K562 (cell line): ENCODE results near the gene PTPRT. TPM values are rescaled to one million over a fixed set of nuclear protein-coding genes. Genes with fewer than 3 reads are reported as not detected.

Experiments
- ATAC-seq: fragments of 200-7000 bp; cut with Tn5 transposase; 3 replicates; pipeline ENCODE4 v1.9.1; 2020; ENCODE audit warnings: moderate library complexity
- BruUV-seq: library from RNA; stranded (reverse); fragments of 400-500 nt; replicated peaks from 2 replicates; lab custom pipeline; 2021; lab: Mats Ljungman, UMichigan
- CTCF ChIA-PET: fragments of 300-600 bp; formaldehyde crosslinking; extraction: SDS; loops from one replicate; lab custom pipeline; 2021; ENCODE audit warnings: low intra/inter-chr PET ratio; lab: Yijun Ruan, JAX
- POLR2A ChIA-PET: fragments of 300-600, 350-650 bp; sonication (Branson Sonifier 250); formaldehyde crosslinking; extraction: SDS; loops from one replicate; lab custom pipeline; 2021; ENCODE audit warnings: antibody characterized with exemption, inconsistent platforms; lab: Yijun Ruan, JAX
- DNase-seq, 4 experiments: peaks; one replicate each; pipeline versions ENCODE4 v3.0.0 to v3.0.0-alpha.2; 2011 to 2018; ENCODE audit warnings: low spot score in 3 of 4, mixed read lengths in 3 of 4; ENCODE audit errors: extremely low read depth in 1 of 4
- FAIRE-seq: peaks from 2 replicates; lab custom pipeline; 2011; peaks lifted over from hg19 to GRCh38; lab: Jason Lieb, UNC
- H2AFZ ChIP-seq: 2 replicates; pipeline ENCODE4 v1.6.0; 2011; ENCODE audit warnings: low read depth, low read length, control low read depth, inconsistent platforms
- H3K27ac ChIP-seq: fragments of 200-600 bp; 3 replicates; pipeline ENCODE4 v1.8.0; 2011; ENCODE audit warnings: low read depth, mild to moderate bottlenecking, control low read depth, inconsistent platforms, low read length, moderate library complexity, mixed read lengths; ENCODE audit errors: extremely low read depth
- H3K27me3 ChIP-seq, 2 experiments: fragments of 300-600 bp in 1 of 2; 2 replicates in 1 of 2; 3 replicates in 1 of 2; pipeline versions ENCODE4 v1.6.0 to v1.8.0; 2011; ENCODE audit warnings: inconsistent platforms in 2 of 2, low read length in 2 of 2, mild to moderate bottlenecking in 1 of 2, mixed read lengths in 1 of 2, moderate library complexity in 1 of 2; ENCODE audit not compliant: control insufficient read depth in 2 of 2, insufficient read depth in 2 of 2
- H3K36me3 ChIP-seq: fragments of 300-600 bp; 3 replicates; pipeline ENCODE4 v1.8.0; 2011; ENCODE audit warnings: mild to moderate bottlenecking, low read length, inconsistent platforms; ENCODE audit not compliant: control insufficient read depth, insufficient read depth
- H3K4me1 ChIP-seq, 2 experiments: fragments of 200-600 bp in 1 of 2; replicated peaks in 1 of 2; 2 replicates in 1 of 2; 3 replicates in 1 of 2; pipeline versions ENCODE4 v1.5.1 to v1.8.0; 2011; ENCODE audit warnings: inconsistent platforms in 2 of 2, low read length in 2 of 2, mild to moderate bottlenecking in 1 of 2, mixed read lengths in 1 of 2, moderate library complexity in 1 of 2; ENCODE audit not compliant: control insufficient read depth in 2 of 2, insufficient read depth in 2 of 2
- H3K4me2 ChIP-seq: 2 replicates; pipeline ENCODE4 v1.6.1; 2011; ENCODE audit warnings: low read length, control low read depth, inconsistent platforms, mixed read lengths; ENCODE audit not compliant: insufficient read depth
- H3K4me3 ChIP-seq: fragments of 200-600 bp; sonication (generic), shearing (Covaris generic); 2 replicates; pipeline ENCODE4 v1.5.1; 2016; ENCODE audit warnings: control low read depth, inconsistent platforms
- H3K79me2 ChIP-seq: fragments of 200-600 bp; 3 replicates; pipeline ENCODE4 v1.8.0; 2011; ENCODE audit warnings: low read length, inconsistent platforms; ENCODE audit not compliant: control insufficient read depth, insufficient read depth
- H3K9ac ChIP-seq, 2 experiments: 2 replicates each; pipeline versions ENCODE4 v1.6.0 to v1.6.1; 2011; ENCODE audit warnings: low read depth in 2 of 2, low read length in 2 of 2, control low read depth in 1 of 2, inconsistent platforms in 1 of 2, mild to moderate bottlenecking in 1 of 2, mixed read lengths in 1 of 2; ENCODE audit not compliant: insufficient read depth in 1 of 2
- H3K9me1 ChIP-seq: one replicate; pipeline ENCODE4 v1.6.0; 2011; ENCODE audit warnings: inconsistent platforms, mild to moderate bottlenecking, low read length, moderate library complexity; ENCODE audit not compliant: control insufficient read depth, insufficient read depth
- H3K9me3 ChIP-seq: replicated peaks from 2 replicates; pipeline ENCODE4 v1.5.1; 2011; ENCODE audit warnings: low read depth, low read length, inconsistent platforms; ENCODE audit not compliant: control insufficient read depth, insufficient read depth
- H4K20me1 ChIP-seq: replicated peaks from 2 replicates; pipeline ENCODE4 v1.6.1; 2011; ENCODE audit warnings: low read length, inconsistent platforms, mixed read lengths; ENCODE audit not compliant: control insufficient read depth, insufficient read depth
- HDAC6 ChIP-seq: IDR thresholded peaks from 2 replicates; pipeline ENCODE4 v1.6.1; 2012; ENCODE audit warnings: low read depth, mild to moderate bottlenecking, control low read depth, inconsistent platforms, low read length, moderate library complexity
- MAFK ChIP-seq: IDR thresholded peaks from 2 replicates; pipeline ENCODE4 v1.6.1; 2011; ENCODE audit warnings: low read length, improper control_type of control experiment
- MECOM ChIP-seq: fragments of 250-450 bp; sonication (Bioruptor Pico); IDR thresholded peaks from 2 replicates; pipeline ENCODE4 v1.8.0; 2022; ENCODE audit warnings: inconsistent platforms
- RBM17 ChIP-seq: fragments of 200-400 bp; formaldehyde crosslinking; IDR thresholded peaks from 2 replicates; pipeline ENCODE4 v1.6.1; 2017; ENCODE audit warnings: low read depth, mild to moderate bottlenecking, low read length, borderline replicate concordance
- SMAD1 ChIP-seq: fragments of 150-350 bp; IDR thresholded peaks from 2 replicates; pipeline ENCODE4 v1.6.1; 2014; ENCODE audit warnings: low read length, low read depth; ENCODE audit not compliant: partially characterized antibody
- ZBED1 ChIP-seq: IDR thresholded peaks from 2 replicates; pipeline ENCODE4 v1.6.1; 2014
- ZNF239 ChIP-seq: fragments of 250-450 bp; sonication (Bioruptor Pico); IDR thresholded peaks from 2 replicates; pipeline ENCODE4 v1.4.0; 2020; ENCODE audit warnings: mild to moderate bottlenecking
- WGBS: fragments of 100-300 bp; shearing (Covaris generic); methylation state at CpG from one replicate; pipeline ENCODE4 v1.1.6; 2016; ENCODE audit warnings: low coverage, mixed read lengths; ENCODE audit not compliant: insufficient coverage; ENCODE audit errors: missing lambda C conversion rate; 5-methylcytosine and 5-hydroxymethylcytosine counted together
- in situ Hi-C: fragments of 300-500 bp; cut with MboI; formaldehyde crosslinking; loops from 4 replicates; pipeline ENCODE4 v1.15.0; 2018; ENCODE audit warnings: inconsistent platforms, mixed read lengths
- intact Hi-C: fragments of 100-400 bp; cut with micrococcal nuclease; formaldehyde crosslinking; loops from 2 replicates; pipeline ENCODE4 v1.14.2; 2022
- polyA plus RNA-seq, 8 experiments: library from polyadenylated mRNA; depleted of rRNA in 4 of 8; stranded (reverse) in 5 of 8; unstranded in 3 of 8; fragments of >200 nt; fragmentation: Nextera tagmentation in 2 of 8; fragmentation: Illumina TruSeq in 1 of 8; extraction: Ambion mirVana in 2 of 8; extraction: Trizol in 1 of 8; gene quantifications; 2 replicates each; pipeline versions ENCODE4 v1.2.1 to v1.2.3, GENCODE V29; 2011 to 2014; ENCODE audit warnings: inconsistent platforms in 1 of 8, missing spikeins in 1 of 8
- total RNA-seq, 7 experiments: library from RNA; depleted of rRNA in 6 of 7; stranded (reverse); fragments of >200 nt in 6 of 7; fragmentation: Illumina TruSeq in 2 of 7; extraction: Trizol in 2 of 7; gene quantifications; 2 replicates each; pipeline versions ENCODE4 v1.2.1 to v1.2.3, GENCODE V29; 2011 to 2021; ENCODE audit warnings: low replicate concordance in 1 of 7
- TF ChIP-seq, protein P1 (sequence below): fragments of 450-650 bp; formaldehyde crosslinking; IDR thresholded peaks from 2 replicates; pipeline ENCODE4 v1.4.0; 2020; ENCODE audit warnings: mild to moderate bottlenecking, moderate library complexity

PTPRT gene
- total and polyA plus RNA-seq, 9 of the 15 experiments (the other 6 are each of a cell fraction or from before 2014, with no cell fraction given), result not detected

DNA sequence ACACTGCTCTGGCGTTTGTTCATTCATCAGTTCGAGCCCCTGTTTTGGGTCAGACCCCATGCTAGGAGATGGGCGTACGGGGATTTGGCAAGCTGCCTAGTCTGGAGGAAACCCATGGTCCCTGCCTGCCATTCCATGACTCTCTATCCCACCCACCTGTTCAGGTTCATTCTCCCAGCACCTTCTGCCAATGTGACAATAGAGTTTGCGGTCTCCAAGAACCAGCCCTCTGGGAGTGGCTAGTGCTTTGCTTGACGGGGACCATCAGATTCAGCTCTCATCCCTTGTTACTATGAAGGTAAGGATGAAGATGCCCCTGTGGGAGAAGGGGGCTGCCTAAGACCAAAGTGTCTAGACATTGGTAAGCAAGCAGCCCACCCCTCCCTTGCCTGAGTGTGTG is 345.0 kb downstream of the PTPRT start:
- no peak overlapping the region for H3K27ac ChIP-seq
- H3K27me3 ChIP-seq, result no peaks in the 10 kb centered on the region
- no peak overlapping the region for H2AFZ ChIP-seq
- intact Hi-C loops, result no loop called here
- no peaks in the 10 kb centered on the region for H3K9me1 ChIP-seq
- H3K4me1 ChIP-seq, result no peaks in the 10 kb centered on the region
- no peaks in the 10 kb centered on the region for H3K36me3 ChIP-seq
- 2% methylated on average over 6 of the region's 6 CpGs for whole genome bisulfite sequencing
- CTCF ChIA-PET, result no interaction called here
- no peaks in the 10 kb centered on the region for H3K9me3 ChIP-seq
- no peak overlapping the region for H3K4me2 ChIP-seq
- H3K4me3 ChIP-seq, result no peak overlapping the region
- no TSS peak for BruUV-seq
- TF ChIP-seq MAFK (no peak), HDAC6 (no peak), MECOM (no peak), ZBED1 (no peak), ZNF239 (CRISPR knock-in tag) (no peak), SMAD1 (no peak), RBM17 (no peak)
- TF ChIP-seq, protein P1, sequence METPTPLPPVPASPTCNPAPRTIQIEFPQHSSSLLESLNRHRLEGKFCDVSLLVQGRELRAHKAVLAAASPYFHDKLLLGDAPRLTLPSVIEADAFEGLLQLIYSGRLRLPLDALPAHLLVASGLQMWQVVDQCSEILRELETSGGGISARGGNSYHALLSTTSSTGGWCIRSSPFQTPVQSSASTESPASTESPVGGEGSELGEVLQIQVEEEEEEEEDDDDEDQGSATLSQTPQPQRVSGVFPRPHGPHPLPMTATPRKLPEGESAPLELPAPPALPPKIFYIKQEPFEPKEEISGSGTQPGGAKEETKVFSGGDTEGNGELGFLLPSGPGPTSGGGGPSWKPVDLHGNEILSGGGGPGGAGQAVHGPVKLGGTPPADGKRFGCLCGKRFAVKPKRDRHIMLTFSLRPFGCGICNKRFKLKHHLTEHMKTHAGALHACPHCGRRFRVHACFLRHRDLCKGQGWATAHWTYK (CRISPR knock-in tag), result no peak
- TF ChIP-seq, all 486 proteins: peak for 0
- in situ Hi-C loops, result no loop called here
- POLR2A ChIA-PET, result interaction anchor here (1.3 kb wide), 1 partner anchor 18 kb away, joined by 3 read pairs; no protein-coding TSS in a partner anchor
- DNase-seq (no peak), FAIRE-seq (no peak), ATAC-seq (no peak)
- H4K20me1 ChIP-seq, result no peaks in the 10 kb centered on the region
- no peaks in the 10 kb centered on the region for H3K79me2 ChIP-seq
- no peak overlapping the region for H3K9ac ChIP-seq
